H9 (cell line): ENCODE data around the gene TERB1. TPM values are rescaled to one million over a fixed set of nuclear protein-coding genes. Genes with fewer than 3 reads are reported as not detected.

Experiments used
- DNase-seq: peaks from one replicate; pipeline ENCODE4 v3.0.0-alpha.2; 2017
- H2AFZ ChIP-seq: one replicate; pipeline ENCODE4 v1.6.1; 2013; ENCODE audit warnings: mild to moderate bottlenecking, low read length, control low read depth, moderate library complexity
- H2AK5ac ChIP-seq: 2 replicates; pipeline ENCODE4 v1.6.1; 2013; ENCODE audit warnings: low read length, control low read depth, mixed read lengths; ENCODE audit not compliant: insufficient read length
- H2BK120ac ChIP-seq: one replicate; pipeline ENCODE4 v1.6.1; 2013; ENCODE audit warnings: low read depth, mild to moderate bottlenecking, low read length, control low read depth, inconsistent platforms; ENCODE audit not compliant: poor library complexity, severe bottlenecking
- H2BK12ac ChIP-seq: 2 replicates; pipeline ENCODE4 v1.6.1; 2013; ENCODE audit warnings: low read length, control low read depth, mixed read lengths, low read depth; ENCODE audit not compliant: insufficient read length
- H2BK15ac ChIP-seq: 2 replicates; pipeline ENCODE4 v1.6.1; 2013; ENCODE audit warnings: low read depth, low read length, control low read depth
- H2BK20ac ChIP-seq: one replicate; pipeline ENCODE4 v1.6.1; 2013; ENCODE audit warnings: low read depth, mild to moderate bottlenecking, low read length, control low read depth, inconsistent platforms; ENCODE audit not compliant: poor library complexity, severe bottlenecking
- H2BK5ac ChIP-seq: 2 replicates; pipeline ENCODE4 v1.6.1; 2013; ENCODE audit warnings: low read length, control low read depth, mixed read lengths; ENCODE audit not compliant: insufficient read length
- H3K14ac ChIP-seq: 2 replicates; pipeline ENCODE4 v1.6.1; 2013; ENCODE audit warnings: low read length, control low read depth; ENCODE audit not compliant: insufficient read depth
- H3K18ac ChIP-seq: 2 replicates; pipeline ENCODE4 v1.6.1; 2013; ENCODE audit warnings: low read depth, mild to moderate bottlenecking, mixed read lengths, low read length, control low read depth; ENCODE audit not compliant: insufficient read length
- H3K23ac ChIP-seq: 2 replicates; pipeline ENCODE4 v1.6.1; 2013; ENCODE audit warnings: low read length, control low read depth, mixed read lengths, low read depth; ENCODE audit not compliant: insufficient read length
- H3K23me2 ChIP-seq: 2 replicates; pipeline ENCODE4 v1.6.1; 2013; ENCODE audit warnings: low read depth, mild to moderate bottlenecking, mixed read lengths, low read length, control low read depth; ENCODE audit not compliant: insufficient read length, poor library complexity, severe bottlenecking
- H3K27ac ChIP-seq: 2 replicates; pipeline ENCODE4 v1.5.1; 2013; ENCODE audit warnings: low read length, control low read depth, mixed read lengths, low read depth; ENCODE audit not compliant: insufficient read length
- H3K27me3 ChIP-seq: 2 replicates; pipeline ENCODE4 v1.6.1; 2013; ENCODE audit warnings: low read length, control low read depth, inconsistent platforms; ENCODE audit not compliant: insufficient read depth
- H3K4ac ChIP-seq: 2 replicates; pipeline ENCODE4 v1.6.1; 2013; ENCODE audit warnings: low read depth, mild to moderate bottlenecking, control low read depth, inconsistent platforms, low read length, moderate library complexity
- H3K4me1 ChIP-seq: 2 replicates; pipeline ENCODE4 v1.6.1; 2013; ENCODE audit warnings: low read length, control low read depth, inconsistent platforms; ENCODE audit not compliant: insufficient read depth
- H3K4me2 ChIP-seq: 2 replicates; pipeline ENCODE4 v1.6.1; 2013; ENCODE audit warnings: low read length, control low read depth, mixed read lengths; ENCODE audit not compliant: insufficient read length, insufficient read depth
- H3K56ac ChIP-seq: 2 replicates; pipeline ENCODE4 v1.6.1; 2013; ENCODE audit warnings: low read depth, mild to moderate bottlenecking, mixed read lengths, low read length, control low read depth; ENCODE audit not compliant: insufficient read length
- H3K79me1 ChIP-seq: 2 replicates; pipeline ENCODE4 v1.6.1; 2013; ENCODE audit warnings: low read depth, mild to moderate bottlenecking, moderate library complexity, low read length, control low read depth, inconsistent platforms; ENCODE audit not compliant: insufficient read depth, poor library complexity, severe bottlenecking
- H3K79me2 ChIP-seq: 2 replicates; pipeline ENCODE4 v1.6.1; 2013; ENCODE audit warnings: low read length, control low read depth, inconsistent platforms; ENCODE audit not compliant: insufficient read depth
- H3K9ac ChIP-seq: 2 replicates; pipeline ENCODE4 v1.6.1; 2013; ENCODE audit warnings: low read length, control low read depth, mixed read lengths; ENCODE audit not compliant: insufficient read length; ENCODE audit errors: extremely low read depth
- H3K9me3 ChIP-seq: one replicate; pipeline ENCODE4 v1.6.1; 2013; ENCODE audit warnings: low read depth, low read length, inconsistent platforms; ENCODE audit not compliant: control insufficient read depth
- H3T11ph ChIP-seq: one replicate; pipeline ENCODE4 v1.6.1; 2013; ENCODE audit warnings: mild to moderate bottlenecking, low read length, control low read depth, inconsistent platforms
- H4K20me1 ChIP-seq: one replicate; pipeline ENCODE4 v1.6.1; 2013; ENCODE audit not compliant: control insufficient read depth, insufficient read length, insufficient read depth
- H4K5ac ChIP-seq: 2 replicates; pipeline ENCODE4 v1.6.1; 2013; ENCODE audit warnings: low read depth, mild to moderate bottlenecking, mixed read lengths, low read length, control low read depth; ENCODE audit not compliant: insufficient read length
- H4K8ac ChIP-seq: replicated peaks from 2 replicates; pipeline ENCODE4 v1.6.1; 2013; ENCODE audit warnings: low read length, control low read depth, mixed read lengths, low read depth; ENCODE audit not compliant: insufficient read length
- H4K91ac ChIP-seq: 2 replicates; pipeline ENCODE4 v1.6.1; 2013; ENCODE audit warnings: low read depth, mild to moderate bottlenecking, moderate library complexity, mixed read lengths, low read length, control low read depth; ENCODE audit not compliant: insufficient read length
- H3K27ac Mint-ChIP-seq, 3 experiments: 2 replicates in 2 of 3; 3 replicates in 1 of 3; pipeline ENCODE4 v1.8.0; 2020 to 2021; ENCODE audit warnings: mixed read lengths in 3 of 3, mild to moderate bottlenecking in 1 of 3, moderate library complexity in 1 of 3
- H3K27me3 Mint-ChIP-seq: 2 replicates; pipeline ENCODE4 v1.8.0; 2021; ENCODE audit warnings: low read depth, mild to moderate bottlenecking, moderate library complexity, mixed read lengths
- H3K36me3 Mint-ChIP-seq, 3 experiments: 2 replicates in 2 of 3; 3 replicates in 1 of 3; pipeline ENCODE4 v1.8.0; 2020 to 2021; ENCODE audit warnings: low read depth in 3 of 3, mixed read lengths in 3 of 3; ENCODE audit not compliant: insufficient read depth in 1 of 3
- H3K4me1 Mint-ChIP-seq, 2 experiments: 2 replicates each; pipeline ENCODE4 v1.8.0; 2020; ENCODE audit warnings: mixed read lengths in 2 of 2
- H3K4me3 Mint-ChIP-seq, 2 experiments: 2 replicates in 1 of 2; 3 replicates in 1 of 2; pipeline ENCODE4 v1.8.0; 2020 to 2021; ENCODE audit warnings: mild to moderate bottlenecking in 2 of 2, mixed read lengths in 2 of 2, moderate library complexity in 1 of 2
- H3K9me3 Mint-ChIP-seq, 2 experiments: 2 replicates in 1 of 2; 3 replicates in 1 of 2; pipeline ENCODE4 v1.8.0; 2020; ENCODE audit warnings: mild to moderate bottlenecking in 2 of 2, mixed read lengths in 2 of 2, moderate library complexity in 1 of 2
- CTCF ChIP-seq: fragments of 200-600 bp; sonication (generic); conservative IDR thresholded peaks from 3 replicates; pipeline ENCODE4 v1.8.0; 2021; ENCODE audit warnings: antibody characterized with exemption, mild to moderate bottlenecking
- WGBS: extraction: QIAGEN DNeasy Blood & Tissue Kit; methylation state at CpG from one replicate; pipeline ENCODE4 v1.1.7; 2013; ENCODE audit warnings: missing lambda C conversion rate, low lambda C conversion rate, mixed read lengths; ENCODE audit not compliant: insufficient read length; ENCODE audit errors: extremely low coverage; 5-methylcytosine and 5-hydroxymethylcytosine counted together
- total RNA-seq: library from RNA; stranded (reverse); gene quantifications from 2 replicates; pipeline ENCODE4 v1.2.1, GENCODE V29; 2021

Gene TERB1
- total RNA-seq, 1 experiment from 2014 or later: not detected

GRCh38 chr16:66843191-66843590, 41.8 kb upstream of the TERB1 start:
- Histone ChIP-seq H3K56ac (no peak overlapping the region), H3K4ac (no peak overlapping the region), H3T11ph (no peak overlapping the region), H4K91ac (no peak overlapping the region), H3K79me1 (no peaks in the 10 kb centered on the region), H3K79me2 (no peaks in the 10 kb centered on the region), H4K8ac (no peak overlapping the region), H2BK15ac (no peak overlapping the region), H3K27ac (no peak overlapping the region), H2AK5ac (no peak overlapping the region), H2AFZ (no peak overlapping the region), H3K9me3 (no peaks in the 10 kb centered on the region), H3K18ac (no peak overlapping the region), H2BK120ac (no peak overlapping the region), H3K9ac (no peak overlapping the region), H3K14ac (no peak overlapping the region), H3K4me2 (no peak overlapping the region), H2BK20ac (no peak overlapping the region), H3K4me1 (no peaks in the 10 kb centered on the region; the same call in 1 of the 2 replicates), H4K5ac (no peak overlapping the region), H2BK5ac (no peak overlapping the region), H3K23me2 (peaks cover 13% of the 10 kb centered on the region), H4K20me1 (no peaks in the 10 kb centered on the region), H3K23ac (no peak overlapping the region), H2BK12ac (no peak overlapping the region), H3K27me3 (peaks cover 17% of the 10 kb centered on the region)
- no peak for DNase-seq
- Mint-ChIP-seq H3K36me3 (no peaks in the 10 kb centered on the region; a peak in 1 of 7 replicates), H3K4me3 (peak overlapping the region in 1 of 2 experiments; percentile 81; a peak in 4 of 5 replicates), H3K9me3 (peaks cover 3 to 6% of the 10 kb centered on the region in 2 experiments; a peak in 3 of 5 replicates), H3K27ac (no peak overlapping the region), H3K27me3 (peaks cover 94% of the 10 kb centered on the region), H3K4me1 (peaks cover 2 to 16% of the 10 kb centered on the region in 2 experiments; a peak in 3 of 4 replicates)
- WGBS: no CpG with 5 or more reads among the region's 2 CpGs
- TF ChIP-seq CTCF: no peak
